ENCODE measurements around the gene SRCAP.

SRCAP gene

GRCh38 chr16:30779596-30779995 lies 80.6 kb downstream of the SRCAP start:
- Histone ChIP-seq H3K4me1 (ENCODE audit: control insufficient read depth, insufficient read depth, low read length) (no peaks in the 10 kb centered on the region; the same call in 1 of the 2 replicates), H3K27ac (ENCODE audit: extremely low read depth, low read depth, low read length) (no peak overlapping the region), H3K36me3 (ENCODE audit: control insufficient read depth in 2 of 2, insufficient read depth in 1 of 2, low read length in 2 of 2) (peaks cover 0 to 61% of the 10 kb centered on the region in 2 experiments; a peak in 1 of 3 replicates), H3K9me3 (ENCODE audit: control insufficient read depth, insufficient read depth, low read depth, low read length) (no peaks in the 10 kb centered on the region), H3K4me3 (ENCODE audit: low read depth, low read length) (no peak overlapping the region)
- ChIA-PET CTCF (no interaction called here), POLR2A (interaction anchor here (1.3 to 1.8 kb wide), 4 partner anchors 11 to 19 kb away, joined by 3 to 8 read pairs (median 4); no protein-coding TSS in a partner anchor)
- TF ChIP-seq ZNF645 (tag by site-specific recombination; IDR thresholded peaks at IDR 0.05): no peak
- TF ChIP-seq ZNF692 (tag by site-specific recombination; IDR thresholded peaks at IDR 0.05): peak; percentile 76
- no peak for TF ChIP-seq ZSCAN18 (tag by site-specific recombination; IDR thresholded peaks at IDR 0.05)
- TF ChIP-seq ZNF621 (tag by site-specific recombination; IDR thresholded peaks at IDR 0.05): no peak
- TF ChIP-seq WT1 (tag by site-specific recombination; IDR thresholded peaks at IDR 0.05): no peak
- TF ChIP-seq PRDM2 (tag by site-specific recombination; IDR thresholded peaks at IDR 0.05; ENCODE audit: borderline replicate concordance): no peak
- peak; percentile 33; the same call in 1 of the 2 replicates for TF ChIP-seq ZFP69B (tag by site-specific recombination; IDR thresholded peaks at IDR 0.05)

- no peak overlapping the region for H3K27ac ChIP-seq (ENCODE audit: extremely low read depth, low read depth, low read length)
- peaks cover 0 to 61% of the 10 kb centered on the region in 2 experiments; a peak in 1 of 3 replicates for H3K36me3 ChIP-seq (ENCODE audit: control insufficient read depth in 2 of 2, insufficient read depth in 1 of 2, low read length in 2 of 2)
- no peak overlapping the region for H3K4me3 ChIP-seq (ENCODE audit: low read depth, low read length)
- POLR2A ChIA-PET: interaction anchor here (0.5 to 1.8 kb wide), 6 partner anchors 11 to 47 kb away, joined by 3 to 5 read pairs (median 3); partner anchors contain the start of gene PHKG2
- peaks cover under 1% of the 10 kb centered on the region for H3K4me1 ChIP-seq (ENCODE audit: control insufficient read depth, insufficient read depth, low read length)
- peak; percentile 1; the same call in 1 of the 2 replicates for TF ChIP-seq ZNF692 (tag by site-specific recombination; IDR thresholded peaks at IDR 0.05)
- peak; percentile 88 for TF ChIP-seq ZNF600 (tag by site-specific recombination; IDR thresholded peaks at IDR 0.05)
- TF ChIP-seq TSHZ1 (tag by site-specific recombination; IDR thresholded peaks at IDR 0.05; ENCODE audit: borderline replicate concordance): no peak
- no peak for TF ChIP-seq ZNF701 (tag by site-specific recombination; IDR thresholded peaks at IDR 0.05)
- CTCF ChIA-PET: interaction anchor here (1.0 kb wide), 1 partner anchor 34 kb away, joined by 3 read pairs; no protein-coding TSS in a partner anchor
- no peaks in the 10 kb centered on the region for H3K9me3 ChIP-seq (ENCODE audit: control insufficient read depth, insufficient read depth, low read depth, low read length)
These were observed 81.0 kb downstream of the SRCAP start for GRCh38 chr16:30780021-30780420.

Data from HEK293 (cell line).